ENCODE measurements around the gene TPST1.
"Not testable (repeated sequence)": the region's sequence is repeated elsewhere in the genome, so short reads cannot be mapped to it uniquely, and the experiment has no call there.

TPST1 gene

DNA sequence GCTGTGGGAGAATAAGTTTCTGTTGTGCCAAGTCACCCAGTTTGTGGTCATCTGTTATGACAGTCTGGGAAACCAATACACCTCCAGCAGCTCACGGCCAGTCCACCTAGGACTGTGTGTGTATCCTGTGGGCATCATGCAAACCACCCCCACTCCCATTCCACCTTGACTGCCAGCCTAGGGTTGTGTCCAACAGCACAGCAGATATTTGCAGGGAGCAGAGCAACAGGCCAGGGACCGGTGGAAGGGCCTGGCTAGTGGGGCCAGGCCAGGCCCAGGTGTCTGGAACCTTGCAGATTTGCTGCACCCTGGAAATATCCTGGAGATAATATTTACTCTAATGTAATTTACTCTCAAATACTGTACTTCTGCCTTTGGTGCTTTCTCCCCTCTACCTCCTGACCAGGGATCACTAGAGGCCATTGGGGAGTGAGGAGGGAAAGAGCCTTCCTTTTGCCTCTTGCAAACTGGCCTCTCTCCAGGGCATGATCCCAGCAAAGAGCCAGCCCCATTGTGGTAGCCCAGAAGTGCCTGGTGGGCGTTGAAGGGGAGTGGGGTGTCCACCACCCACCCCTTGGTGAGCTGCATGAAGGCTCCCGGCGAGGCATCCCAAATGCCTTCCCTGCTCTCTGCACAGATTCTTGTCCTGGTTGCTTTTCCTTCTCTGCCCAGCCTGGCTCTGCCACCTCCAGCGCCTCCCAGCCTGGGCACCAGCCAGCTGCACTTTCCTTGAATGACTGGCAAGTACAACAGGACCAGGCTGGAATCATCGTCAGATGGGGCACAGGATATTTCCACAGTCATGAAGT, 15.2 kb upstream of the TPST1 start:
- no peak for DNase-seq

GRCh38 chr7:66190504-66190857, 14.7 kb upstream of the TPST1 start:
- DNase-seq = no peak

- no peak for DNase-seq
These were observed 11.9 kb upstream of the TPST1 start for GRCh38 chr7:66193146-66193725.

- no peak for DNase-seq
These were observed 6.7 kb upstream of the TPST1 start for GRCh38 chr7:66198469-66198868.

- DNase-seq = no peak
These were observed 6.2 kb upstream of the TPST1 start for GRCh38 chr7:66198956-66199355.

GRCh38 chr7:66202441-66202840, 2.7 kb upstream of the TPST1 start:
- DNase-seq = no peak

DNA sequence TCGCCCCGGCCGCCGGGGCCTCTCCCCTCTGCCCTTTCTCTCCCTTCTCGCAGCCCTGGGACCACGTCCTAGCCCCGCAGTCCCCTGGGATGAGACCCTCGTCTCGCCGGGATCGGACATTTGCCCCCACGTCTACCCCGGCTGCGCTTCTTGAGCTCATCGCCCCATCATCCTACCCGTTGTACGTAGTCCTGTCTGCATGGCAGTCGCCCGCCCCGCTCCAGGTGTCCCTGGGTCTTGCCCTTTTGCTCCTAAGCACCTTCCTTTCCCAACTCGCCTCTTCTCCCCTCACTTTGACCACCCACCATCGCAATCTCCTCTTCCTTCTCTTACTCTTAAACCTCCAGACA, 582 bp downstream of the TPST1 start:
- no peak for DNase-seq

DNA sequence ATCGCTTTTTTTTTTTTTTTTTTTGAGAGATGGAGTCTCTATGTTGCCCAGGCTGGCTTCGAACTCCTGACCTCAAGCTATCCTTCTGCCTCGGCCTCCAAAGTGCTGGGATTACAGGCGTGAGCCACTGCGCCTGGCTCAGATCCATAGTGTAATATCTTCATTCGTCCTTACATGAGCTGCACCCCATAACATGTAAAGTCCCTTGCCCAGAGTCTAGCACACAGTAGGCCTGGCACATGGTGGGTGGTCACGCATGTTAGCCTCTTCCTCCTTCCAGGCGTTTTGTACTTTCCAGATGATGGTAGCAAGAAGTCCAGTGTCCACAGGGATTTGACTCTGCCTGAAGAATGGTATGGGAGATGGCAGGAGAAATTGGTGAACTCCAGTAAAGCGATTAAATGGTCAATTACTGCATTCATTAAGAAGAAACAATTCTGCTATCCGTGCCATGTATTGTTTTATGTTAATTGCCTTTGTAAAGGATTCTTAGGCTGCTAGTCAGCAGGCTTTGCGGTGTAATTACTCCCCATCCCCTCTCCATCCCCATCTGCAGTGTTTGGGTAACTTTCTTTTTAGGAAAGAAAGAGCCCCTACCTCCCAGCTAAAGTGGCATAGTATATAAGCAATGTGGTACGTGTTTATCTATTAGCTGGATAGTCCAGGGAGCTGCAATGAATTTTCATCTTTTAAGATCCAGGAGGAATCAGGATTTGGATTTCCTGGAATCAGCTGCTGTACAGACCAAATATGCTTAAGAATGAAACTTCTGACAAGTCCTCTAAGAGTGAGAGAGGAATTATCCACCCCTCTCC, 1.2 kb downstream of the TPST1 start:
- no peak for DNase-seq

GRCh38 chr7:66206934-66207240, 1.8 kb downstream of the TPST1 start:
- no peak for DNase-seq

- no peak for DNase-seq
These were observed 2.4 kb downstream of the TPST1 start for GRCh38 chr7:66207540-66207939.

- no peak for DNase-seq
These were observed 6.3 kb downstream of the TPST1 start for GRCh38 chr7:66211429-66211828.

DNA sequence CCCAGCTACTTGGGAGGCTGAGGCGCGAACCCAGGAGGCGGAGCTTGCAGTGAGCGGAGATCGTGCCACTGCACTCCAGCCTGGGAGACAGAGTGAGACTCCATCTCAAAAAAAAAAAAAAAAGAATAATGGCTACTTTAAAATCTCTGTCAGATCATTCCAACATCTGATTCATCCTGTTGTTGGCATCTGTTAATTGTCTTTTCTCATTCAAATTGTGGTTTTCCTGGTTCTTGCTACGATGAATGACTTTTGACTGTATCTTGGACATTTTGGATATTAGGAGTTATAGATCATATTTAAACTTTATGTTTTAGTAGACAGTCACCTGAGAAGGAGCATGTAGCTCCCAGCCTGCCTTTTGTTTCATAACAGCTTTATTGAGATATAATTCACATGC, 8.5 kb downstream of the TPST1 start:
- no peak for DNase-seq

DNA sequence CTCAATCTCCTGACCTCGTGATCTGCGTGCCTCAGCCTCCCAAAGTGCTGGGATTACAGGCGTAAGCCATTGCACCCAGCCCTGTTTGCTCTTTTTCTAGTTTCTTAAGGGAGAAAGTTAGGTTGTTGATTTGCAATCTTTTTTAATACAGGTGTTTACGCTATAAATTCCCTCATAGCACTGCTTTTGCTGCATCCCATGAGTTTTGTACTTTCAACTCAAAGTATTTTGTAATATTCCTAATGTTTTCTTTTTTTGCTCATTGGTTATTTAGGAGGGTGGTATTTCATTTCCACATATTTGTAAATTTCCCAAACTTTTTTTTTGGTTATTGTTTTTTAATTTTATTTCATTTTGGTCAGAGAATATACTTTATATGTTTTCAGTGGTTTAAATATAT, 11.6 kb downstream of the TPST1 start:
- no peak for DNase-seq

DNA sequence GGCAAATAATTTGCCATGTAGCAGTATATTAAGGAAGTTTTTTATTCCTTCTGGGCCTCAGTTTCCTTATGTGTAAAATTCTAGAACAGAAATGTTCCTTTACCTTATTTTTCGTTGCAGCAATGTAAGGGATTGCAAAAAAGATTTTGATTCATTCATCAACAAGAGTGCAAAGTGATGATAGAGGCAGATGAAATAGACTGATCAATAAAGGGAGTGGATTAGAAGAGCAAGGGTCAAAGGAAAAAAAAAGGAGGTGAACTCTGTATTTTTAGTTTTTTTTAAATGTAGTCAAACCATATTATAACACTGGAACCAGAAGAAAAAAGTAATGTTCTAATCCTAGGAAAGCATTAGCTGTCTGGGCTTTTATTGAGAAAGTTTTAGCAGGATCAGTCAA, 14.7 kb downstream of the TPST1 start:
- DNase-seq = no peak

- no peak for DNase-seq
These were observed 16.3 kb downstream of the TPST1 start for GRCh38 chr7:66221442-66221841.

GRCh38 chr7:66227808-66228207, 22.7 kb downstream of the TPST1 start:
- no peak for DNase-seq

DNA sequence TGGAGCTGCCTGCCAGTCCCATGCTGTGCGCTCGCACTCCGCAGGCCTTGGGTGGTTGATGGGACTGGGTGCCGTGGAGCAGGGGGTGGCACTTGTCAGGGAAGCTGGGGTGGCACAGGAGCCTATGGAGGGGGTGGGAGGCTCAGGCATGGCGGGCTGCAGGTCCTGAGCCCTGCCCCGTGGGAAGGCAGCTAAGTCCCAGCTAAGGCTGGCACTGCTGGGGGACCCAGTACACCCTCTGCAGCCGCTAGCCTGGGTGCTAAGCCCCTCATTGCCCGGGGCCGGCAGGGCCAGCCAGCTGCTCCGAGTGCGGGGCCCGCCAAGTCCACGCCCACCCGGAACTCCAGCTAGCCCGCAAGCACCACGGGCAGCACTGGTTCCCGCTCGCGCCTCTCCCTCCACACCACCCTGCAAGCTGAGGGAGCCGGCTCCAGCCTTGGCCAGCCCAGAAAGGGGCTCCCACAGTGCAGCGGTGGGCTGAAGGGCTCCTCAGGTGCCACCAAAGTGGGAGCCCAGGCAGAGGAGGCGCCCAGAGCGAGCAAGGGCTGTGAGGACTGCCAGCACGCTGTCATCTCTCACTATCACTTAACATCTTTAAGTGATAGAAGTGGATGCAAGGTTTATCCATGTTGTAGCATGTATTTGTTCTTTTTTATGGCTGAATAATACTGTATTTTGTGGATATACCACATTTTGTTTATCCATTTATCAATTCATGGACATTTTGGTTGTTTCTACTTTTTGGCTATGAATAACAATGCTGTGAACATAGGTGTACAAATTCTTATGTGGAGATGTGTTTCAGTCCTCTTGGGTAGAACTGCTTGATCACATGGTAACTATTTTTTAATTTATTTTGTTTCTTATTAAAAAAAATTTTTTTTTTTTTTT, 26.4 kb downstream of the TPST1 start:
- DNase-seq = not testable (repeated sequence)

- no peak for DNase-seq
These were observed 28.5 kb downstream of the TPST1 start for GRCh38 chr7:66233638-66234037.

DNA sequence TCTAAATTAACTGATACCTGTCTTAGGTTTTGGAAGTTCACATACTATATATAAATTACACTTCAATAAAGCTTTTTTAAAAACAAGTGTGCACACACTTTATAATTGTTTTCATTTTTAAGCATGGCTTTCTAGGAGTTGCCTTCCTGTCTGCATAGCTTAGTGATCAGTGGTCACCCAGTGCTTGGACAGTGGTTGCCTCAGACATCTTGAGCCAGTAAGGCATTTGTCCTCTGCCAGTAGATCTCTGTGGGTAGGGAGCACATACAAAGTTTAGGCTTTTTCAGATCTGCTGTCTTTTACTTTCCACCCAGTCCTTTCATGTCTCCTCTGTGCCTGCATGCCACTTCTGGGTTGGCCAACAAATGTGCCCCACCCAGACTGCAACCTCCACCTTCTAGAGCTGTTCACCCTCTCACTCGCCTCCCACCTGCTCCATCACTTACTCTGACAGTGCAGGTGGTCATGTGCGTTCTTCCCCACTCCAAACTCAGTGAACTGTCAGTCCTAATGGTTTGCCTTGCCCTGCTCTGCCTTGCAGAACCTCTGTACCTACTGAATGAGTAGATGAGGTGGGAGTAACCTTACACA, 31.7 kb downstream of the TPST1 start:
- no peak for DNase-seq

DNA sequence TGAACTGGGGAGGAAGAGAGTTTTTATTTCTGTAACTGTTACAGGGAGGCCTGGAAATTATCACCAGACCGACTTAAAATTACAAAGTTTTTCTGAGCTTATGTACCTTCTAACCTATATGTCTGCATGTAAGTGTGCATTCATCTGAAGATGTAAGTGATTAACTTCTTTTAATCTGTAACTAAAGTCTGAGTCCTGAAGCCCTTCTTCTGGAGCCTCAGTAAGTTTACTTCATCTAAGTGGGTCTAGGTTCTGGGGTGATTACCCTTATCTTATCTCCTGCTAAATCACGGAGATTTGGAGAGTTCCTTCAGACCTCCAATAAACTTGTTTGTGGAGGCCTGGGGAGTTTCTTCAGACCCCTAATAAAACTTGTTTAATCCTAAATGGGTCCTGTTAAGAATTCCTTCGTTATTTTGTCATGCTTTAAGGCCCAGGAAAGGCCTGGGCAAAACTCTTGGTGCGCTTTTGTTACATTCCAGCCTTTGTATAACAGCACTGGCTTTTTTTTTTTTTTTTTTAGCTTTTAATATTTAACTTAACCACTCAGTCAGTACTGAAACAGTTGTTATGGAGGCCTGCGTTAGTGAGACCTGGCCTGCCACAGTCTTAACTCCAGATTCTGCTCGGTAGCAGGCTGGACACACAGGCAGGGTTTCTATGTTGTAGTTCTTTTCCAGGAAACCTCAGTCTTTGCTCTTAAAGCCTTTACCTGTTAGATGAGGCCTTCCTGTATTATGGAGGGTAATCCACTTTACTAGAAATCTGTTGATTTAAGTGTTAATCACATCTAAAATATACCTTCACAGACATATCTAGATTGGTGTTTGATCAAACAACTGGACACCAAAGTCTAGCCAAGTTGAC, 33.0 kb downstream of the TPST1 start:
- DNase-seq = no peak

DNA sequence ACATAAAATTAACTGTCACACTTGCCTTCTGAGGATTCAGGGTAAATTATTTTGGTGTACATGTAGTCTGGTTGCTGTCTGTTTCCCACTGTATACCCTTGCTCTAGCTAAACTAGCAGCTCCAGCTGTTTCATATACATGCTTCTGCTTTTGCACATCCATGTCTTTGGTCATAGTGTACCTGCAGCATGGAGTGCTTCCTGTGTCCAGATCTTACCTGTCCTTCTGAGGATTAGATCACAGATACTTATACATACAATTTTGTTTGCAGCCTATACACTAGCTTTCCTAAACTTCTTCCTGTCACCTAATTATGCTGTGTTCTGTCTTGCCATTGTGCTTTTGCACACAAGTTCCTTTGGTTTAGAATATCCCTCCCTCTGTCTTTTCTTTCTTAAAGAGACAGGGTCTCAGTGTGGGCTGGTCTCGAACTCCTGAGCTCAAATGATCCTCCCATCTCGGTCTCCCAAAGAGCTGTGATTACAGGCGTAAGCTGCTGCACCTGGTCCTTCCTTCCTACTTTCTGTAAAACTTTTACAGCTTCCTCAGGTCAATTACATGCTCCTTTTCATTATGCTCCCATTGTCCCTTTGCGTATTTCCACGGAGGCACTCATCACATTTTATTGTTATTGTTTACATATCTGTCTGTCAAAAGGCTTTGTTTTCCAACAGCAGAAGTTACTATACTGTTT, 33.8 kb downstream of the TPST1 start:
- DNase-seq = no peak
